CD14-positive monocyte (primary cell): ENCODE data around the gene KRT8. TPM values are rescaled to one million over a fixed set of nuclear protein-coding genes. Genes with fewer than 3 reads are reported as not detected.
A peak's percentile ranks its signal among the peaks of the same experiment; 100 is the strongest.

ENCODE experiments used
- DNase-seq, 3 donors: peaks; one replicate each; pipeline ENCODE4 v3.0.0-alpha.2; 2011 to 2022
- H2AFZ ChIP-seq: 2 replicates; pipeline ENCODE4 v1.6.0; 2012; ENCODE audit warnings: mild to moderate bottlenecking, low read depth, low read length, inconsistent platforms; ENCODE audit not compliant: insufficient read depth, poor library complexity, severe bottlenecking
- H3K27ac ChIP-seq, 2 donors: 1 replicate in 1 of 2; 2 replicates in 1 of 2; pipeline ENCODE4 v1.5.1; 2012 to 2013; ENCODE audit warnings: low read length in 2 of 2, control low read depth in 1 of 2, inconsistent platforms in 1 of 2, low read depth in 1 of 2, mild to moderate bottlenecking in 1 of 2
- H3K27me3 ChIP-seq, 2 donors: one replicate each; pipeline versions ENCODE4 v1.6.0 to v1.6.1; 2011 to 2013; ENCODE audit warnings: low read length in 2 of 2; ENCODE audit not compliant: control insufficient read depth in 2 of 2, insufficient read depth in 2 of 2
- H3K36me3 ChIP-seq, 2 donors: replicated peaks in 1 of 2; 1 replicate in 1 of 2; 2 replicates in 1 of 2; pipeline versions ENCODE4 v1.5.1 to v1.6.1; 2012 to 2013; ENCODE audit warnings: low read length in 2 of 2, control low read depth in 1 of 2, inconsistent platforms in 1 of 2, mild to moderate bottlenecking in 1 of 2; ENCODE audit not compliant: insufficient read depth in 2 of 2, control insufficient read depth in 1 of 2
- H3K4me1 ChIP-seq, 2 donors: 1 replicate in 1 of 2; 2 replicates in 1 of 2; pipeline versions ENCODE4 v1.5.1 to v1.6.1; 2012 to 2013; ENCODE audit warnings: low read length in 2 of 2, control low read depth in 1 of 2, inconsistent platforms in 1 of 2, mild to moderate bottlenecking in 1 of 2, moderate library complexity in 1 of 2; ENCODE audit not compliant: insufficient read depth in 2 of 2, control insufficient read depth in 1 of 2
- H3K4me2 ChIP-seq: replicated peaks from 2 replicates; pipeline ENCODE3; 2012; ENCODE audit warnings: low read length, moderate library complexity, mild to moderate bottlenecking; ENCODE audit not compliant: poor library complexity, severe bottlenecking; ENCODE audit errors: extremely low read depth
- H3K4me3 ChIP-seq, 3 experiments: fragments of 200-600 bp in 1 of 3; sonication (generic) in 1 of 3; replicated peaks in 1 of 3; 1 replicate in 2 of 3; 2 replicates in 1 of 3; pipeline ENCODE4 v1.5.1; 2011 to 2013; ENCODE audit warnings: low read length in 3 of 3, mild to moderate bottlenecking in 3 of 3, control low read depth in 2 of 3, low read depth in 2 of 3, inconsistent platforms in 1 of 3, moderate library complexity in 1 of 3
- H3K79me2 ChIP-seq: 2 replicates; pipeline ENCODE4 v1.6.0; 2012; ENCODE audit warnings: mild to moderate bottlenecking, control low read depth, inconsistent platforms, low read length, moderate library complexity; ENCODE audit not compliant: insufficient read depth
- H3K9ac ChIP-seq: 2 replicates; pipeline ENCODE4 v1.6.0; 2017; ENCODE audit warnings: low read length, mild to moderate bottlenecking; ENCODE audit not compliant: insufficient read depth, poor library complexity, severe bottlenecking
- H3K9me3 ChIP-seq, 2 donors: replicated peaks in 1 of 2; 1 replicate in 1 of 2; 2 replicates in 1 of 2; pipeline versions ENCODE4 v1.5.1 to v1.6.1; 2012 to 2013; ENCODE audit warnings: low read length in 2 of 2, control low read depth in 1 of 2; ENCODE audit not compliant: control insufficient read depth in 1 of 2, insufficient read depth in 1 of 2
- H4K20me1 ChIP-seq: 2 replicates; pipeline ENCODE4 v1.6.0; 2012; ENCODE audit warnings: mild to moderate bottlenecking, low read length, control low read depth, moderate library complexity; ENCODE audit not compliant: insufficient read depth
- H3K27ac Mint-ChIP-seq, 7 donors: one replicate each; pipeline ENCODE4 v1.8.0; 2020; ENCODE audit warnings: mild to moderate bottlenecking in 7 of 7, mixed read lengths in 7 of 7, moderate library complexity in 6 of 7, inconsistent platforms in 2 of 7
- H3K27me3 Mint-ChIP-seq, 3 donors: one replicate each; pipeline ENCODE4 v1.8.0; 2021 to 2022; ENCODE audit warnings: low read depth in 3 of 3, mild to moderate bottlenecking in 3 of 3, mixed read lengths in 3 of 3, moderate library complexity in 3 of 3, inconsistent platforms in 1 of 3
- H3K36me3 Mint-ChIP-seq, 2 donors: one replicate each; pipeline ENCODE4 v1.8.0; 2020; ENCODE audit warnings: mixed read lengths in 2 of 2, inconsistent platforms in 1 of 2, mild to moderate bottlenecking in 1 of 2
- H3K4me1 Mint-ChIP-seq: one replicate; pipeline ENCODE4 v1.8.0; 2020; ENCODE audit warnings: mild to moderate bottlenecking, mixed read lengths
- H3K4me3 Mint-ChIP-seq, 2 donors: one replicate each; pipeline ENCODE4 v1.8.0; 2020; ENCODE audit warnings: mild to moderate bottlenecking in 2 of 2, mixed read lengths in 2 of 2, moderate library complexity in 1 of 2
- H3K9me3 Mint-ChIP-seq, 7 donors: one replicate each; pipeline ENCODE4 v1.8.0; 2020 to 2022; ENCODE audit warnings: mixed read lengths in 7 of 7, mild to moderate bottlenecking in 6 of 7, moderate library complexity in 6 of 7, inconsistent platforms in 2 of 7
- WGBS: methylation state at CpG from one replicate; pipeline ENCODE4 v1.1.5; 2013; ENCODE audit warnings: missing lambda C conversion rate; ENCODE audit not compliant: insufficient coverage; 5-methylcytosine and 5-hydroxymethylcytosine counted together
- intact Hi-C, 2 donors: fragments of 100-400 bp; cut with micrococcal nuclease; formaldehyde crosslinking; loops; one replicate each; pipeline versions ENCODE4 v1.15.0 to v1.15.1; 2023
- polyA plus RNA-seq, 3 donors: library from polyadenylated mRNA; depleted of rRNA in 1 of 3; unstranded in 2 of 3; stranded (reverse) in 1 of 3; fragments of 300-500 nt in 2 of 3; fragments of >200 nt in 1 of 3; fragmentation: Illumina TruSeq in 2 of 3; gene quantifications; 1 replicate in 2 of 3; 2 replicates in 1 of 3; pipeline ENCODE4 v1.2.3, GENCODE V29; 2012 to 2021
- TF ChIP-seq, protein P1 (sequence below): fragments of 200-600 bp; IDR thresholded peaks from one replicate; pipeline ENCODE4 v1.8.0; 2022; ENCODE audit warnings: antibody characterized with exemption, mild to moderate bottlenecking

The KRT8 gene
- polyA plus RNA-seq, 3 donors, result 0.16 to 0.39 TPM; not detected in 1

- peaks cover 7 to 11% (median 9%) of the 10 kb centered on the region in 3 donors for H3K27me3 Mint-ChIP-seq
- peak overlapping the region in 1 of 7 donors; percentile 6 for H3K27ac Mint-ChIP-seq
- no peaks in the 10 kb centered on the region for H3K9me3 ChIP-seq
- H3K27ac ChIP-seq, result no peak overlapping the region
- no peaks in the 10 kb centered on the region for H3K4me1 Mint-ChIP-seq
- no peak overlapping the region for H3K4me2 ChIP-seq
- no peak overlapping the region for H3K4me3 ChIP-seq
- no peak overlapping the region for H3K9ac ChIP-seq
- no peaks in the 10 kb centered on the region for H3K9me3 Mint-ChIP-seq
- 88% methylated on average over 7 of the region's 12 CpGs for WGBS
- H3K27me3 ChIP-seq, result no peaks in the 10 kb centered on the region
- no peaks in the 10 kb centered on the region for H3K36me3 Mint-ChIP-seq
- H4K20me1 ChIP-seq, result no peaks in the 10 kb centered on the region
- no peaks in the 10 kb centered on the region for H3K36me3 ChIP-seq
- DNase-seq, result no peak
- TF ChIP-seq, protein P1, sequence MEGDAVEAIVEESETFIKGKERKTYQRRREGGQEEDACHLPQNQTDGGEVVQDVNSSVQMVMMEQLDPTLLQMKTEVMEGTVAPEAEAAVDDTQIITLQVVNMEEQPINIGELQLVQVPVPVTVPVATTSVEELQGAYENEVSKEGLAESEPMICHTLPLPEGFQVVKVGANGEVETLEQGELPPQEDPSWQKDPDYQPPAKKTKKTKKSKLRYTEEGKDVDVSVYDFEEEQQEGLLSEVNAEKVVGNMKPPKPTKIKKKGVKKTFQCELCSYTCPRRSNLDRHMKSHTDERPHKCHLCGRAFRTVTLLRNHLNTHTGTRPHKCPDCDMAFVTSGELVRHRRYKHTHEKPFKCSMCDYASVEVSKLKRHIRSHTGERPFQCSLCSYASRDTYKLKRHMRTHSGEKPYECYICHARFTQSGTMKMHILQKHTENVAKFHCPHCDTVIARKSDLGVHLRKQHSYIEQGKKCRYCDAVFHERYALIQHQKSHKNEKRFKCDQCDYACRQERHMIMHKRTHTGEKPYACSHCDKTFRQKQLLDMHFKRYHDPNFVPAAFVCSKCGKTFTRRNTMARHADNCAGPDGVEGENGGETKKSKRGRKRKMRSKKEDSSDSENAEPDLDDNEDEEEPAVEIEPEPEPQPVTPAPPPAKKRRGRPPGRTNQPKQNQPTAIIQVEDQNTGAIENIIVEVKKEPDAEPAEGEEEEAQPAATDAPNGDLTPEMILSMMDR, result no peak
- intact Hi-C loops, result no loop called here
- H2AFZ ChIP-seq, result no peak overlapping the region
- H3K4me3 Mint-ChIP-seq, result no peak overlapping the region
- no peaks in the 10 kb centered on the region for H3K79me2 ChIP-seq
- H3K4me1 ChIP-seq, result no peaks in the 10 kb centered on the region
Measured at GRCh38 chr12:52847335-52848102, 57.4 kb downstream of the KRT8 start.

Other genes with a start within 250 kb of the KRT8 start
- not detected for gene KRT1, start 224.7 kb downstream of the KRT8 start, polyA plus RNA-seq
- gene KRT77, start 201.6 kb downstream of the KRT8 start, polyA plus RNA-seq, result not detected
- not detected for gene KRT76, start 127.7 kb downstream of the KRT8 start, polyA plus RNA-seq
- not detected for gene KRT3, start 109.0 kb downstream of the KRT8 start, polyA plus RNA-seq
- gene KRT4, start 91.0 kb downstream of the KRT8 start, polyA plus RNA-seq, result not detected
- not detected for gene KRT79, start 70.8 kb downstream of the KRT8 start, polyA plus RNA-seq
- not detected for gene KRT78, start 56.1 kb downstream of the KRT8 start, polyA plus RNA-seq
- gene KRT18, start 44.0 kb upstream of the KRT8 start, polyA plus RNA-seq, result under 1 TPM; 0.16 to 0.28 (median 0.25) TPM
- gene EIF4B, start 101.4 kb upstream of the KRT8 start, polyA plus RNA-seq, result 100 to 1,000 TPM in 1 of 3 donors, 10 to 100 TPM in 2; 41.2 to 185 (median 58.6) TPM
- gene TNS2, start 145.0 kb upstream of the KRT8 start, polyA plus RNA-seq, result under 1 TPM; 0.05 to 0.43 (median 0.36) TPM
- gene SPRYD3, start 174.3 kb upstream of the KRT8 start, polyA plus RNA-seq, result 10 to 100 TPM; 17.8 to 26.9 (median 21.8) TPM
- under 1 TPM in 1 of 3 donors, not detected in 2; 0.20 TPM for gene IGFBP6, start 192.6 kb upstream of the KRT8 start, polyA plus RNA-seq
- gene SOAT2, start 198.4 kb upstream of the KRT8 start, polyA plus RNA-seq, result not detected